GM23248 (cell line): ENCODE results near the gene PDIA5.

Experiments
- EZH2 ChIP-seq: fragments of 200-600 bp; sonication (generic); IDR thresholded peaks from 2 replicates; pipeline ENCODE4 v1.6.1; 2018; ENCODE audit warnings: antibody characterized with exemption, mild to moderate bottlenecking; ENCODE audit not compliant: insufficient read depth, poor library complexity, severe bottlenecking
- EZH2phosphoT487 ChIP-seq: fragments of 200-600 bp; sonication (generic); IDR thresholded peaks from 2 replicates; pipeline ENCODE4 v1.6.1; 2018; ENCODE audit warnings: antibody characterized with exemption, moderate library complexity, mild to moderate bottlenecking, low read depth; ENCODE audit not compliant: insufficient read depth

DNA sequence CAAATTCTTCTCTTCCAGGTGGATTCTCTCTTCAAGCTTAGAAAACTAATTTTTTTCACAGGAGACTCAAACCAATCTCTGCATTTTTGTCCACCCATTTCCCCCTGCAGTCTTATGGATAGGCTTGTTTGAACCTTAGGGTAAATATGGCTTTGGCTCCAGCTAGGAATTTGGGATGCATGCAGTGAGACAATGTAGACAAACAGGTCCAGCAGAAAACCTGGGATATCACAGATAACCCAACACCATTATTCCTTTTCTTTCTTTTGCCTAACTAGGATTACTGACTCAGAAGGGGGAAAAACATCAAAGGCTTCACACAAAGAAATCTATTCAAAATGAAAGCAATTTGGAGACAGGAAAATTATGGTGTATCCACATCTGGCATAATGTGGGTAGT lies 28.1 kb upstream of the PDIA5 start:
- TF ChIP-seq EZH2phosphoT487 (no peak), EZH2 (no peak)
